GM19467 (cell line): ENCODE results near the gene KRTAP12-4.
"Not testable (repeated sequence)": the region's sequence is repeated elsewhere in the genome, so short reads cannot be mapped to it uniquely, and the experiment has no call there.

Source experiments
- ATAC-seq: cut with Tn5 transposase; IDR thresholded peaks from one replicate; pipeline ENCODE4 v1.9.1; 2021; ENCODE audit warnings: mild to moderate bottlenecking, moderate library complexity; ENCODE audit not compliant: unreplicated experiment

KRTAP12-4 gene, protein sequence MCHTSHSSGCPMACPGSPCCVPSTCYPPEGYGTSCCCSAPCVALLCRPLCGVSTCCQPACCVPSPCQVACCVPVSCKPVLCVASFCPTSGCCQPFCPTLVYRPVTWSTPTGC

DNA sequence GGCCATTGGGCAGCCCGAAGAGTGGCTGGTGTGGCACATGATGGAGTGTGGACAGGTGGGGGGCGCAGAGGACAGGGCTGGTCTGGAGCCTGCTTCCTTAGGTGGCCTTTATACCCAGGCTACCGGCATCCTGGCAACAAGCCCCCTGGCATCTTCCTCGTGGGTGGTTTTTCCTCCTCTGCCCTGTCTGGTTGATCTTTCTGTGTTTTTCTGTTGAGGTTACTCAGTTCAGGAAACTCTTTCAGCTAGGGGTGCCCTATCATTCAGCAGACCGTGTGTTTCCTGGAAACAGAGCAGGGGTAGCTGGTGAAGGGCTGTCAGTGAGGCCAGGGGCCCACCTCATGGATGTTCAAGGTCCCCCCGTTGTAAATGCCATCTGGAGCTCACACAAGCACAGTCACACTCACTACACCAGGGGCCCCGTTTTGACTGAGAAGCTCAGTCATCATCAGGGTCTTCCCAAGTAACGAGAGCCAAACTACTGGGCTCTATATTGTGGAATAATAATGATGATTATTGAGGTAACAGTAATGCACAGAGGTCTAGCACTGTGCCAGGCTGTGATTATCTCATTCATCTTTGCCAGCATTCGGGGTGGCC lies at the start of gene KRTAP12-4:
KRTAP12-4 (minus strand) TSS at position 84 of the 600 bp plus-strand sequence; CDS start at position 39, 45 bp downstream.
- no peak for ATAC-seq

DNA sequence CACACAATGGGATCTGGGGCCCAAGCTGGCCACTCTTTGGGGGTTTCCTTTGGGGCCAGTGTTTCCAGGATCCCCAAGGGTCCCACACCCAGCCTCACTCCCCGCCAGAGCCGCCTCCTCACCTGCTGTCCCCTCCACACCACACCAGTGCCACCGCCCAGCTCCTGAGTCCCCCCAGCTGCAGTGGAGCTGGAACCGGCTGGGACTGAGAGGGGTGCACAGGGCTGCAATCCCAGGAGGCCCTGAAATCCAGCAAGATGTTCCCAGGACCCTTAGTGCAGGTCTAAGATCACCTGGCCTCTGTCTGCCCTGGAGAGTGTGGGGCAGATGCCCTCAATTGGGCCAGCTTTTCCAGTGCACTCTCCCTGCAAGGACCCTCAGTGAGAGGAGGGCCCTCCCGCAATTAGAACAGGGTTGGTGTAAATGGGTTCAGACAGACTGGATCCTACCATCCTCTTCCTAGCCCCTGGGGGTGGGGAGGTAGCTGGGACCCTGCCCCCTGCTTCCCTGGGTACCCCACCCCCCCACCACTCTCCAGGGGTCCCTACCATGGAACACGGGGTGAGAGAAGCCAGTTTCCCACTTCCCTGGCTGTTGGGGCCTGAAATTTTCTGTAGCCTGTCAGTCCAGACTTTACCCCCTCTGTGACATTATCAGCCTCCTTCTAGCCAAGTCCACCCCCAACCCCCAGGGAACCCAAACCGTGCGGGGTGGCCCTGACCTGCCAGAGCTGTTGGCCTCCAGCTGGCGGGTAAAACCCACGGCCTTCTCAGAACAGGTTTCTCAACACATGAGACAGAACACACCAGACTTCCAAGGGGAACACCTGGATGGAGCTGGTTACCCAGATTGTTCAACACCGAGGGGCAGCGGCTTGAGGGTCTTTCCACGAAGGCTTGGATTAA lies 49.5 kb upstream of the KRTAP12-4 start:
- no peak for ATAC-seq

DNA sequence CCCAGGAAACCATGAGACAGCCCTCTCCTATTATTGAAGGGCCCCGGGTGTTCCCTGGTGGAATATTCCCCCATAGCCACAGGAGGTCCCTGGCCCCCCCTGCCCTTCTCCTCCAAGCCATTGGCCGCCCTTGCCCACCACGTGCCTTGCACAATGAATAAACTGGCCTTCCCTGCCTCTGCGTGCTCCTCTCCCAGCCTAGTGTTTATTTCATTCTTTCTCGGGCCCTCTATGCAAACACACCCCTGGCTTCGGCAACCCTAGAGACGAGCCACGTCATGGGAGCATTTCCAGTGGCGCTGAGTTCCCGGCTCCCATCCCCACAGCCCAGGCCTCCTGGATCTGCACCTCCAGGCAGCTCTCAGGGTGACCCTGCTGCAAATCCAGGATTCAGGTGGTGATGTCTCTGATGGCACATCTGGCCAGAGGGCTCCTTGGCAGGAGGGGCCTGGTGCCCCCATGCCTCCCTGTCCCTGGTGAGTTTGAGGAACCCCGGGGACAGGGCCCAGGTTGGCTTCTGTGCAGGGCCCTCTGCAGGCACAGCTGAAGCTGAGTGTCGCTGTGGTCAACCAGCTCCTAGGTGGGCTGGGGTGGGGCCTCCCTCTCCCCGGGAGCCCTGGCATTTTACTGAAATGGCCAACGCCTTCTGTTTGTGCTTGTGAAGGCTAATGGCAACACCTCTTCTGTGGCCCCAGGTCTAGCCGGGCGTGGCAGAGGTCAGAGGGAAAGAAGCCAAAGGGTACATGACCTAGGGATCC lies 48.7 kb upstream of the KRTAP12-4 start:
- ATAC-seq: no peak

DNA sequence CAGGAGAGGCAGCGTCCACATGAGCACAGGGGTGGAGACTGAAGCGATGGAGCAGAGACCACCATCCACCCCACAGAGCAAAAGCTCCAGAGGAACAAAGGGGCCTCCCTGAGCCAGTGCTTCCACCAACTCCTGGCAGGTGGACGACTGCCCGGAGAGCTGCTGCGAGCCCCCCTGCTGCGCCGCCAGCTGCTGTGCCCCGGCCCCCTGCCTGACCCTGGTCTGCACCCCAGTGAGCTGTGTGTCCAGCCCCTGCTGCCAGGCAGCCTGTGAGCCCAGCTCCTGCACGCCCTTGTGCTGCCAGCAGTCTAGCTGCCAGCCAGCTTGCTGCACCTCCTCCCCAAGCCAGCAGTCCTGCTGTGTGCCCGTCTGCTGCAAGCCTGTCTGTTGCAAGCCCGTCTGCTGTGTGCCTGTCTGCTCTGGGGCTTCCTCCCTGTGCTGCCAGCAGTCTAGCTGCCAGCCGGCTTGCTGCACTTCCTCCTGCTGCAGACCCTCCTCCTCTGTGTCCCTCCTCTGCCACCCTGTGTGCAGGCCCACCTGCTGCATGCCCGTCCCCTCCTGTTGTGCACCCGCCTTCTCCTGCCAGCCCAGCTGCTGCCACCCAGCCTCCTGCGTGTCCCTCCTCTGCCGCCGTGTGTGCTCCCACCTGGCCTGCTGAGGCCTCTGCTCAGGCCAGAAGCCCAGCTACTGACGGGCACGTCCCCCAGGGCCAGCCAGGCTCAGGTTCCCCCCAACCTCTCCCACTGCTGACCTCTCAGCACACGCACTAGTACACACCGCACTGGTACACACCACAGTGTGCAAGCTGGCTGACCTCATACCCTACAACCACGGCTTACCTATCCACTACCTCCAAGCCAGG lies 47.9 kb upstream of the KRTAP12-4 start:
- no peak for ATAC-seq

DNA sequence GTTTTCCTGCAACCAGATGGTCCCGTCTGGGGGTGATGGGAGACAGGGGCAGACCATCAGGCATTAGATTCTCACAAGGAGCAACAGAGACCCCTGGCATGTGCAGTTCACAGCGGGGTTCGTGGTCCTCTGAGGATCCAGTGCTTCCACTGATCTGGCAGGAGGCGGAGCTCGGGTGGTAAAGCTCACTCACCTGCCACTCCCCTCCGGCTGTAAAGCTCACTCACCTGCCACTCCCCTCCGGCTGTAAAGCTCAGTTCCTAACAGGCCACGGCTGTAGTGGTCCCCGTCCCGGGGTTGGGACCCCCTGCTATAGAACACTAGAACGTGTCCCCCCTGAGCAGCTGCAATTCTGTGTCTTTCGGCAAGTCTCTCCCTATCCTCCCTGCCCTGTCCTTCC lies 47.1 kb upstream of the KRTAP12-4 start:
- ATAC-seq: no peak

DNA sequence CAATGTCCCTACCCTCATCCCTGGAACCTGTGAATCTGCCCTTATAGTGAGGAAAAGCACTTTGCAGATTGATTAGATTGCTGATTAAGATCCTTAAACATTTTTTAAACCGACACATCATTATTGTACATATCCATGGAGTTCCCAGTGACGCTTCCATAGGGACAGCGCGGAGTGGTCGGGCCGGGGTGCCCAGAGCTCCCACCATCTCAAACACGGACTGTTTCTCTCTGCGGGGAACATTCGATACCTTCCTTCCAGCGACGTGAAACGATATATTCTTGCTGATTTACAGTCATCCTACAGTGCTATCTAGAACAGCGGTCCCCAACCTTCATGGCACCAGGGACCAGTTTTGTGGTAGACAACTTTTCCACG lies 46.6 kb upstream of the KRTAP12-4 start:
- ATAC-seq: no peak

DNA sequence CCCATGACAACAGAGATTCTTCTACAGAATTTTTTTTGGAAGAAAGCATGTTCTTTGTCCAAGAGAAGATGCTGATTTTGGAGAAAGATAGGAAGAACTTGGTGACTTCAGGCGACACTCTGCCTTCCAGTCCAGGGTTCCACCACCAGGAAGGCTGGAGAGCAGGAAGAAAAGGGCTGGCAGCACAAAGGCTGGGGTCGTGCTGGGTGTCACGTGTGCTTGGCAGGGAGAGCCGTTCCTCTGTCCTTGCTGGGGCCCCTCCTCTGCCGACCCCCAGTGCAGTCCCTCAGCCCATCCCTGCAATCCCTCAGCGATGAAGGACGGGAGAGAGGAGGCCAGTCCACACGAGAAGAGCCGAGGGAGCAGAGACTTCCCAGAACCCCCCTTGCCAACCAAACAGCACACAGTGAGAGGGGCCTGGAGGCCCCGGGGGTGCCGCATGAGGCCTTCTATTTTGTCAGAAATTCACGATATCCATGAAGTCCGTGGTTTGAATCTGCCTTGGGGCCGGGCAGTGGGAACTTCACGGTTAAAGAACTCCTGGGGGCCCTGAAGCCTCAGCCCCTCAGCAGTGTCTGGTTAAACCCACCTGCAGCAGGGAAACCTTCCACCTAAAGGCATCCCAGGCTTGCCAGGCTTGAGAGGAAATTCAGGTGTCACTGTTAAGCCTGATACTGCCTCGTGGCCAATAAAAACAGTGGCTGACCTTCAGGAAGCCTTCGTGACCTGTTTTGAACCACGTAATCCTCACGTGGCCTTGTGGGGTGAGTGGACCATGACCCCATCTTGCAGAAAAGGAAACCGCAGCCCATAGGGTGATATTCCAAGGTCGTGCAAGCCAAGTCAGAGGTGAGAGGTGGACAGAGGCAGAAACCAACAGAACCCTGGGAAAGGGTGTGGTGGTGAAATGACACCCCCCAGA lies 45.9 kb upstream of the KRTAP12-4 start:
- no peak for ATAC-seq

DNA sequence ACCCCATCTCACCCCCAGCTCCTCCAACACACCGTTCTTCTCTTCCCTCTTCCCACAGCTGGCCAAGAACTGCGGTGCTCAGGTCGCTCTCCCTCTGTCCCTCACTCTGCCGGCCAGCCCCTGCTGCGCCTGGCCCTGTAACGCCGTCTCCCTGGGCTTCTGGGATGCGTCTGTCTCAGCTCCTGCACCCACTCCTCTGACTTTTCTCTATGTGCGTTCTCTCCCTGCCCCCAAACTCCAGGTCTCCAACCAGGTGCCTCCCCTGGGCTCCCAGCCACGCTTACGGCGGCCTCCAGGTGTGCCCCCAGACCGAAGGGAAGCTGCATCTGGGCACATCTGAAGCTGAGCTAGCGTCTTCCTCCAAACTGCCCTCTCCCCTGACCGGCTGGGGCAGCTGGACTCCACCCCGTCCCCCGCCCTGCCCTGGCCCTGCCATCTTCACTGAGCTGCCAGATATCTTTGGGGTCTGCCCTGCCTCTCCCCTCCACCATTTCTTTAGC lies 45.1 kb upstream of the KRTAP12-4 start:
- no peak for ATAC-seq

DNA sequence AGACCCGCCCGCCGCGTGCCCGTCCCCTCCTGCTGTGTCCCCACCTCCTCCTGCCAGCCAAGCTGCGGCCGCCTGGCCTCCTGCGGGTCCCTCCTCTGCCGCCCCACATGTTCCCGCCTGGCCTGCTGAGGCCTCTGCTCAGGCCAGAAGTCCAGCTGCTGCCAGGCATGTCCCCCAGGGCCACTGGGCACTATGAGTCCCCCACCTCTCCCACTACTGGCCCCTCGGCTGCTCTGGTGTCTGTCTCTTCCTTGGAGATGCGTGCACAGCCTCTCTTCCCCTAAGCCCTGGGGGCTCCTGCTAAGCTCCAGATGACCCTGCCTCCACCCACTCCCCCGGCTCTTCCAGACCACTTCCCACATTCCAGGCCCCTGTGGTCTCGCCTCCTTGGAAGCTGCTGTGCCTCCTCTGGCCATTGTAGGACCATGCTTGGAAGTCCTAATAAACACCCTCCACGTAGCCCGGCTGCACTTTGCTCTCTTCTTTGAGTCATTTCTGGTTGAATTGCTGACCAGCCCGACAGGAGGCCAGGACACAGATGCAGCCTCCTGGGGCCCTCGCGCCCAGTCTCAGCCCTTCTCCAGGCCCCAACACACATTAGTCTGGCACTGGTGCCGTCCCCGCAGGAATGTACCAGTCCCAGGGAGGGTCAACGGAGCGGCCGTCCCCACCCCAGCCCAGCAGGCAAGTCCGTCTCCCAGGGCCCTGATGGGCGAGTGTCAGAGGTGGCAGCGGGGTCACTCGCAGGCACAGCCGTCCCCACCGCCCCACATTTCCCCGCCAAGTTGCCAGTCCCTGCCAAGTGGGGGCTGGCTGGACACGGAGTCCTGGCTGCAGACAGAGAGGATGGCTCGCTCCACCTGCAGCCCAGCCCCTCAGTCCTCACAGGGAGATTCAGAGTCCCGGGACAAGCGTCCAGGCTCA lies 43.6 kb upstream of the KRTAP12-4 start:
- no peak for ATAC-seq

DNA sequence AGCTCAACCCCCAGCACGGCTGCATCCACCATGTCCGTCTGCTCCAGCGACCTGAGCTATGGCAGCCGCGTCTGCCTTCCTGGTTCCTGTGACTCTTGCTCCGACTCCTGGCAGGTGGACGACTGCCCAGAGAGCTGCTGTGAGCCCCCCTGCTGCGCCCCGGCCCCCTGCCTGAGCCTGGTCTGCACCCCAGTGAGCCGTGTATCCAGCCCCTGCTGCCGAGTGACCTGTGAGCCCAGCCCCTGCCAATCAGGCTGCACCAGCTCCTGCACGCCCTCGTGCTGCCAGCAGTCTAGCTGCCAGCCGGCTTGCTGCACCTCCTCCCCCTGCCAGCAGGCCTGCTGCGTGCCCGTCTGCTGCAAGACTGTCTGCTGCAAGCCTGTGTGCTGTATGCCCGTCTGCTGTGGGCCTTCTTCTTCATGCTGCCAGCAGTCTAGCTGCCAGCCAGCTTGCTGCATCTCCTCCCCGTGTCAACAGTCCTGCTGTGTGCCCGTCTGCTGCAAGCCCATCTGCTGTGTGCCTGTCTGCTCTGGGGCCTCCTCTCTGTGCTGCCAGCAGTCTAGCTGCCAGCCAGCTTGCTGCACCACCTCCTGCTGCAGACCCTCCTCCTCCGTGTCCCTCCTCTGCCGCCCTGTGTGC lies 42.8 kb upstream of the KRTAP12-4 start, which contains the start of gene KRTAP10-12:
KRTAP10-12 (plus strand) TSS at position 1 of the 639 bp plus-strand sequence; CDS start at position 31, 30 bp downstream.
- not testable (repeated sequence) for ATAC-seq

DNA sequence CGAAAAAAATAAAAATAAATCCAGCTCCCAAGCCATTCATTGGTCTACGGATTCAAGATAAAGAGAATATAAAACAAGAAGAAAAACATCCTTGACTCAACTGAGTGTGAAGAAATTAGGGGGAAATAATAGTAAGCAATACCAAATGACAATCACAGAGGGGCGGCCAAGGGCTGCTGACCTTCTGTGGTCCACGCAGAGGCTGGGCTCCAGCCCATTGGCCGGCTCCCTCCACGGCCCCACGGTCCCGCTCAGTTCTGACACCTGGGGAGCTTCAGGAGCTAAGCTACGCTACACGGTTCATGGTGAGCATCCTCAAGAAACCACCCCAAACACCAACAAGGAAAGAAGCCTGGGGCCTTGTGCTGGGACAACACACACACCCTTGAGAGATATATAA lies 42.1 kb upstream of the KRTAP12-4 start:
- no peak for ATAC-seq

DNA sequence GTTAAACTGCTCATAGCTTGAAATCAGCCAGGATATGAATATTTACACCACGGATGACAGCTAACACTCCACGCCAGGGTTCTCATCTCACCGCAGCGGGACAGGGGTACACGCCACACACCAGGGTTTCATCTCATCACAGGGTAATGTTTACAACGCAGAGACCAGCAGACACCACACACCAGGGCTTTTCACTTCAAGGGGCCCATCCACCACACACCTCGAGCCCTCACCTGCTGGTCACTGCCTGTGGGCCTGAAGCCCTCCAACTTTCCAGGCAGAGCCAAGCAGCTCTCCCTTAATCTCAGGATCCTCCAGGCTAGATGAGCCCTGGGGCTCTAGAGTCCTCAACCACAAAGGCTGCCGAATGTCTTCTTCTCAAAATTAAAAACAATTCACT lies 41.2 kb upstream of the KRTAP12-4 start:
- no peak for ATAC-seq

DNA sequence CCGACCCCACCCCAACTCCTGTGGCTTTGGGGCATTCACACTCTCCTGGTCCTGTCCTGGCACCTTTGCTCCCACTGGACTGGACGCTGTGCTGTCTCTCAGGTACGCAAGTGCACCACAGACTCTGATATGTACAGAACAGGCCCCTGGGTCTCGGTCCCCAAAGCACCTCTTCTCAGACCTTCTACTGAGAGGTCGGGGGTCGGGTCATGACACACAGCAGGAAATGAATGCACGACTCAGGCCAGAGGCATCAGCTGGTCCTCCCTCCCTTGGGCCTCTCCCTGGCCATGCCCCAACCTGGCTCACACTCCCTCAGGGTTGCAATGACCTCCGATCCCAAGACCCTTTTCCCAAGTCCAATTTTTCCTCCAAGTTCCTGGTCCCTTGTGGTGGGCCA lies 40.7 kb upstream of the KRTAP12-4 start:
- no peak for ATAC-seq

DNA sequence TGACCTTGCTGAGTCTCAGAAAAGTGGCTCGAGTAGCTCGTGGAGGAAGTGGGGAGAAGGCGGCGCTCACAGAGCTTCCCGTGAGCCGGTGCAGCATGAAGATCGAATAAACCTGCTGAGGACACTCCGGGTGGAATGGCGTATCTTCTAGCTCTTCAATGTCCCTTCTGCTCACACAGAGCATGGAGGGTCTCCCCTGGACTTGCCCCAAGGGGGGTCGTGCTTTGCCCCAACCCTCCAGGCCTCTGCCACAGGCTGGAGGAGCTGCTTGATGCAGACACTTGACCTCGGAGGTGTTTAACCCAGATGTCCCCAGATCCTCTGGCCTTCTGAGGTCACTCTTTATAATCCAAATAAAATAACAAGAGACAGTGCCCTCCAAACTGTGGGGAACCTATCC lies 40.3 kb upstream of the KRTAP12-4 start:
- ATAC-seq: no peak

DNA sequence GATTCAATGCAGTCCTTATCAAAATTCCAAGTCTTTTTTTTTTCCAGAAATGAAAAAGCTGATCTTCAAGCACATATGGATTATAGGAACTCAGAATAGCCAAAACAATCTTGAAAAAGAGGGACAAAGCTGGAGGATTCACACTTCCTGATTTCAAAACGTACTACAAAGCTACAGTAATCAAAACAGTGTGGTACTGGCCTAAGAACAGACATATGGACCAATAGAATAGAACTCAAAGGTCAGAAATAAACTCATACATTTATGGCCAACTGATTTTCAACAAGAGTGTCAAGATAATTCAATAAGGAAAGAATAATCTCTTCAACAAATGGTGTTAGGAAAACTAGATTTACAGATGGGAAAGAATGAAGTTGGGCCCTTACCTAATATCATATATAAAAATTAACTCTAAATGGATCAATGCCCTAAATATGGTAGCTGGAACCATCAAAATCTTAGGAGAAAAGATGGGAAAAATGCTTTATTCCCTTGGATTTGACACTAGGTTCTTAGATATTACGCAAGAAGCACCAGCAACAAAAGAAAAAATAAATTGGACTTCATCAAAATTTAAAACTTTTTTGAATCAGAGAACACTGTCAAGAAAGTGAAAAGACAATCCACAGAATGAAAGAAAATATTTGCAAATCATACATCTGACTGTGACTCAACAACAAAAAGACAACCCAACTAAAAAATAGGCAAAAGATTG lies 38.5 kb upstream of the KRTAP12-4 start:
- ATAC-seq: no peak

DNA sequence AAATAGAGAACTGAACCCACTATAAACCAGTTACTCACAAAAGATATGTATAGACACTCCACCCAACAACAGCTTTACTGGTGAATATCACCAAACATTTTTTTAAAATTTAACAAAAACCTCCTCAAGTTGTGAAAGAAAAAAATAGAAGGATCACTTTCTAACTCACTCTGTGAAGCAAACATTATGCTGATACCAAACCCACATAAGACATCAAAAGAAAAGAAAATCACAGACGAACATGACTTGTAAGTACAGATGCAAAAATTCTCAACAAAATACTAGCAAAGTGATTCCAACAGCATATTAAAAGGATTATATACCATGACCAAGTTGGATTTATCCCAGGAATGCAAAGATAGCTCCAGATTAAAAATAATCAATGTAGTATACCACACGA lies 37.2 kb upstream of the KRTAP12-4 start:
- ATAC-seq: no peak

DNA sequence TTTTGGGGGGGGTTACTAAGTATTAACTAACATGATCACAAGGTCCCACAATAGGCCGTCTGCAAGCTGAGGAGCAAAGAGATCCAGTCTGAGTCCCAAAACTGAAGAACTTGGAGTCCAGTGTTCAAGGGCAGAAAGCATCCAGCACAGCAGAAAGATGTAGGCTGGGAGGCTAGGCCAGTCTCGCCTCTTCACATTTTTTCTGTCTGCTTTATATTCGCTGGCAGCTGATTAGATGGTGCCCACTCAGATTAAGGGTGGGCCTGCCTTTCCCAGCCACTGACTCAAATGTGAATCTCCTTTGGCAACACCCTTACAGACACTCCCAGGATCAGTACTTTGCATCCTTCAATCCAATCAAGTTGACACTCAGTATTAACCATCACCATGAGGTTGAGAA lies 35.3 kb upstream of the KRTAP12-4 start:
- ATAC-seq: not testable (repeated sequence)
